ENCODE results near the gene TPPP. TPM values are rescaled to one million over a fixed set of nuclear protein-coding genes. Genes with fewer than 3 reads are reported as not detected.

The TPPP gene
- total and polyA plus RNA-seq, 9 donors, result 1.1 to 8.8 (median 2.3) TPM

DNA sequence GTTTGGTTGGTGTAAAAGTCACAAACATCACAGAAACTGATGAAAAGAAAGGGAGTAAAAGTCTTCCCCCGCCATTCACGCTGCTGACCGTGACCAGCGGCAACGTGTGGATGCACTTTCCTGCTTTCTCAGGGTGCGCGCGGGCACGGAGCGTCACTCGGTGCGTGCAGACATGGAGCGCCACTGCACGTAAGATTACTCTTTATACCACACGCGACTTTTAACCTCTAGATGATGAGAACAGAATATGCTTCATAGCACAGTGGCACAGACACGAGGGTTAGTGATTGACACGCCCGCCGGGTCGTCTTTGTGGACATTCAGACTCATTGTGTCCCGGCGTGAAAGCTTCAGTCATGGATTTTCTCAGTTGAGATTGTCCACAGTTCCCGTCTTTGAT lies 65.3 kb downstream of the TPPP start:
- Histone ChIP-seq H3K4me3 (no peak overlapping the region), H3K27ac (no peak overlapping the region), H3K4me1 (ENCODE audit: insufficient read depth) (no peaks in the 10 kb centered on the region), H3K27me3 (no peaks in the 10 kb centered on the region), H3K36me3 (no peaks in the 10 kb centered on the region), H3K9me3 (no peaks in the 10 kb centered on the region)
- WGBS, 3 donors, result 94 to 97% (median 95%) methylated on average over 24 of the region's 24 CpGs
- no peak for TF ChIP-seq EP300 (IDR thresholded peaks at IDR 0.05)
- TF ChIP-seq, protein P1, sequence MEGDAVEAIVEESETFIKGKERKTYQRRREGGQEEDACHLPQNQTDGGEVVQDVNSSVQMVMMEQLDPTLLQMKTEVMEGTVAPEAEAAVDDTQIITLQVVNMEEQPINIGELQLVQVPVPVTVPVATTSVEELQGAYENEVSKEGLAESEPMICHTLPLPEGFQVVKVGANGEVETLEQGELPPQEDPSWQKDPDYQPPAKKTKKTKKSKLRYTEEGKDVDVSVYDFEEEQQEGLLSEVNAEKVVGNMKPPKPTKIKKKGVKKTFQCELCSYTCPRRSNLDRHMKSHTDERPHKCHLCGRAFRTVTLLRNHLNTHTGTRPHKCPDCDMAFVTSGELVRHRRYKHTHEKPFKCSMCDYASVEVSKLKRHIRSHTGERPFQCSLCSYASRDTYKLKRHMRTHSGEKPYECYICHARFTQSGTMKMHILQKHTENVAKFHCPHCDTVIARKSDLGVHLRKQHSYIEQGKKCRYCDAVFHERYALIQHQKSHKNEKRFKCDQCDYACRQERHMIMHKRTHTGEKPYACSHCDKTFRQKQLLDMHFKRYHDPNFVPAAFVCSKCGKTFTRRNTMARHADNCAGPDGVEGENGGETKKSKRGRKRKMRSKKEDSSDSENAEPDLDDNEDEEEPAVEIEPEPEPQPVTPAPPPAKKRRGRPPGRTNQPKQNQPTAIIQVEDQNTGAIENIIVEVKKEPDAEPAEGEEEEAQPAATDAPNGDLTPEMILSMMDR (IDR thresholded peaks at IDR 0.05), result no peak
- no peak for TF ChIP-seq POLR2A (IDR thresholded peaks at IDR 0.05)
- no peak for DNase-seq
- intact Hi-C loops (cut with DNase I), result no loop called here

DNA sequence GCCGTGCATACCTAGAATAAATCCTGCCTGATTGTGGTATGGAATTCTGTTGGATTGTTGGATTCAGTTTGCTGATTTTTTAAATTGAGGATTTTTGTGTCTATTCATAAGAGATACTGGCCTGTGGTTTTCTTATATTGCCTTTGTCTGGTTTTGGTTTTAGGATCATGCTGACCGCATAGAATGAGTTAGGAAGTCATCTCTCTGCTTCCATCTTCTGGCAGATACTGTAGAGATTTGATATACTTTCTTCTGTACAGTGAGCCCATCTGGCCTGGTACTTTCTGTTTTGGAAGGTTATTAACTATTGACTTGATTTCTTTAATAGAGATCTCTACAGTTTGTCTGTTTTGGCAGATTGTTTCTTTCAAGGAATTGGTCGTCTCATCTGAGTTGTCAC lies 66.3 kb downstream of the TPPP start:
- Histone ChIP-seq H3K4me3 (no peak overlapping the region), H3K27ac (no peak overlapping the region), H3K36me3 (no peaks in the 10 kb centered on the region), H3K9me3 (no peaks in the 10 kb centered on the region), H3K4me1 (ENCODE audit: insufficient read depth) (no peaks in the 10 kb centered on the region), H3K27me3 (no peaks in the 10 kb centered on the region)
- no peak for TF ChIP-seq POLR2A (IDR thresholded peaks at IDR 0.05)
- TF ChIP-seq EP300 (IDR thresholded peaks at IDR 0.05), result no peak
- TF ChIP-seq, protein P1 (IDR thresholded peaks at IDR 0.05), result no peak
- WGBS, 3 donors, result 75 to 79% (median 78%) methylated on average over 3 of the region's 3 CpGs
- intact Hi-C loops (cut with DNase I), result no loop called here
- DNase-seq, result no peak

DNA sequence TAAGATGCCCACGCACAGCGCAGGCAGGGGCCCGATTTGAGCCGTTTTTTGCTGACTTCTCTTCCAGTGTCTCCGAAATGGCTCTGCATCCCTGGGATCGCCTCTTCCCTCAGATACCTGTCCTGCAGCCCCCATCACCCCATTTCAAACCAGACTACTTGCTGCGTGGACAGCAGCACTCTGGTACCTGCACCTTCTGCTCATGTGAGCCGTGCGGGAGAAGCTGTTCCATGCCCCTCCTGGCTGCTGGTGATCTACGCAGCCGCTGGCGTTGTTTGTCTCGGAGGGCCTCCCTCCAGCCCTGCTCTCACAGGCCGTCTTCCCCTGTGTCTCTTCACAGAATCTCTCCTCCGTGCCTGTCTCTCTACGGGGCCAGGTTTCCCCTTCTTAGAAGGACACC lies 67.6 kb downstream of the TPPP start:
- H3K27me3 ChIP-seq, result no peaks in the 10 kb centered on the region
- intact Hi-C loops (cut with DNase I), result no loop called here
- no peaks in the 10 kb centered on the region for H3K4me1 ChIP-seq (ENCODE audit: insufficient read depth)
- no peaks in the 10 kb centered on the region for H3K9me3 ChIP-seq
- DNase-seq, result no peak
- H3K4me3 ChIP-seq, result no peak overlapping the region
- no peaks in the 10 kb centered on the region for H3K36me3 ChIP-seq
- 93 to 94% (median 94%) methylated on average over 16 of the region's 16 CpGs for WGBS, 3 donors
- TF ChIP-seq, protein P1 (IDR thresholded peaks at IDR 0.05), result no peak
- TF ChIP-seq EP300 (IDR thresholded peaks at IDR 0.05), result no peak
- no peak for TF ChIP-seq POLR2A (IDR thresholded peaks at IDR 0.05)
- no peak overlapping the region for H3K27ac ChIP-seq

DNA sequence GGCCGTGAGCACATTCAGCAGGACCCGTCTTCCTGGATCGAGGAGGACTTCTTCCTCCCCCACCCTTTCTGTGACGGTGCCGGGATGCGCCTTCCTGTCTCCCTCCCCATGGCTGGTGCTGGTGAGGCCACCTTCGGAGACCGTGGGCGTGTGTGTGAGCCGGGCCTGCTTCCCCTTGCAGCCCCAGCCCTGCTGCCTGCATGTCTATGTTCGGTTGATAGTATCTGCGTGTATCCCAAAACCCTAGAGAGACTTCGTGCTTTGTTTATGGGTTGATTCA lies 68.3 kb downstream of the TPPP start:
- no peaks in the 10 kb centered on the region for H3K9me3 ChIP-seq
- H3K36me3 ChIP-seq, result no peaks in the 10 kb centered on the region
- WGBS, 3 donors, result 72 to 80% (median 77%) methylated on average over 13 of the region's 13 CpGs
- intact Hi-C loops (cut with DNase I), result no loop called here
- H3K27ac ChIP-seq, result no peak overlapping the region
- no peak for DNase-seq
- H3K27me3 ChIP-seq, result no peaks in the 10 kb centered on the region
- no peak overlapping the region for H3K4me3 ChIP-seq
- no peaks in the 10 kb centered on the region for H3K4me1 ChIP-seq (ENCODE audit: insufficient read depth)
- TF ChIP-seq POLR2A (IDR thresholded peaks at IDR 0.05), result no peak
- TF ChIP-seq, protein P1 (IDR thresholded peaks at IDR 0.05), result no peak
- TF ChIP-seq EP300 (IDR thresholded peaks at IDR 0.05), result no peak

Measured in ovary (tissue), 9 donors.